Measurements from ENCODE around the gene CLDN2.
A peak's percentile ranks its signal among the peaks of the same experiment; 100 is the strongest.

Gene CLDN2

DNA sequence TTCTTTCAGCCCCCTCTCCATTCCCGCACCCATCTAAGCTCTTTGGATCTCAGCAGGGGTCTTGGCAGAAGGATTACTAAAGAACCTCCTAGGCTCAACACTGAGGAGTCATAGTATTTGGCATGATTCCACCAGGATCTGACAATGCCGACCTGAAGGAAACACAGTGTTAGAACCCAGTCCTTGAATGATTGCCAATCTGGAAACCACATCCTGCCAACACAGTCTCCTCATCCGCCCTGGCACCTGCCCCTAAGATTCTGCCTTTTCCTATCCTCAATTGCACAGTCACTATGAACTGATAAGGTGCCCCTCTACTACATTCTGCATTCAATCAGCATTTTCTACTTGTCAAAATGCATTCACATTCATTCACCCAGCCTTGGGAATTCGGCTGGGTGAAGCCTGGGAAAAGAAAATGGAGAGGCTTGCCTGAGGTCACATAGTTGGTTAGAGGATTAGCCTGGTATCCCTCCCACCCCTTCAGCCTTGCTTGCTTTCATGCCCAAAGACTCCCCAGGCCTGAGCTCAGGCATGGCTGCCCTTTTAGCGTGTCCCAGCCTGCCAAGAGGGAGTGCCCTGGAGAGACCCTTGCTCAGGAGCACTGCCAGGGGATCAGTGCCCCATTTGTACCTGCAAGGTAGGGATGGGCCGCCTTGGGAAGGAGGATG, 2.2 kb upstream of the CLDN2 start:
- TF ChIP-seq, protein P1, sequence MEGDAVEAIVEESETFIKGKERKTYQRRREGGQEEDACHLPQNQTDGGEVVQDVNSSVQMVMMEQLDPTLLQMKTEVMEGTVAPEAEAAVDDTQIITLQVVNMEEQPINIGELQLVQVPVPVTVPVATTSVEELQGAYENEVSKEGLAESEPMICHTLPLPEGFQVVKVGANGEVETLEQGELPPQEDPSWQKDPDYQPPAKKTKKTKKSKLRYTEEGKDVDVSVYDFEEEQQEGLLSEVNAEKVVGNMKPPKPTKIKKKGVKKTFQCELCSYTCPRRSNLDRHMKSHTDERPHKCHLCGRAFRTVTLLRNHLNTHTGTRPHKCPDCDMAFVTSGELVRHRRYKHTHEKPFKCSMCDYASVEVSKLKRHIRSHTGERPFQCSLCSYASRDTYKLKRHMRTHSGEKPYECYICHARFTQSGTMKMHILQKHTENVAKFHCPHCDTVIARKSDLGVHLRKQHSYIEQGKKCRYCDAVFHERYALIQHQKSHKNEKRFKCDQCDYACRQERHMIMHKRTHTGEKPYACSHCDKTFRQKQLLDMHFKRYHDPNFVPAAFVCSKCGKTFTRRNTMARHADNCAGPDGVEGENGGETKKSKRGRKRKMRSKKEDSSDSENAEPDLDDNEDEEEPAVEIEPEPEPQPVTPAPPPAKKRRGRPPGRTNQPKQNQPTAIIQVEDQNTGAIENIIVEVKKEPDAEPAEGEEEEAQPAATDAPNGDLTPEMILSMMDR (IDR thresholded peaks at IDR 0.05; ENCODE audit: low read depth, low read length), result no peak
- DNase-seq (ENCODE audit: low read depth, low spot score), result peak; percentile 79
- in situ Hi-C loops (cut with HindIII; ENCODE audit: low sequenced_read_pairs), result no loop called here
- H3K4me3 ChIP-seq (ENCODE audit: low read depth, low read length), result no peak overlapping the region

GRCh38 chrX:106921637-106922036, 1.4 kb downstream of the CLDN2 start:
- TF ChIP-seq, protein P1 (IDR thresholded peaks at IDR 0.05; ENCODE audit: low read depth, low read length), result no peak
- no peak for DNase-seq (ENCODE audit: low read depth, low spot score)
- in situ Hi-C loops (cut with HindIII; ENCODE audit: low sequenced_read_pairs), result no loop called here
- H3K4me3 ChIP-seq (ENCODE audit: low read depth, low read length), result no peak overlapping the region

GRCh38 chrX:106927023-106927422, 6.8 kb downstream of the CLDN2 start:
- DNase-seq (ENCODE audit: low read depth, low spot score), result no peak
- in situ Hi-C loops (cut with HindIII; ENCODE audit: low sequenced_read_pairs), result no loop called here
- no peak overlapping the region for H3K4me3 ChIP-seq (ENCODE audit: low read depth, low read length)
- TF ChIP-seq, protein P1 (IDR thresholded peaks at IDR 0.05; ENCODE audit: low read depth, low read length), result no peak

DNA sequence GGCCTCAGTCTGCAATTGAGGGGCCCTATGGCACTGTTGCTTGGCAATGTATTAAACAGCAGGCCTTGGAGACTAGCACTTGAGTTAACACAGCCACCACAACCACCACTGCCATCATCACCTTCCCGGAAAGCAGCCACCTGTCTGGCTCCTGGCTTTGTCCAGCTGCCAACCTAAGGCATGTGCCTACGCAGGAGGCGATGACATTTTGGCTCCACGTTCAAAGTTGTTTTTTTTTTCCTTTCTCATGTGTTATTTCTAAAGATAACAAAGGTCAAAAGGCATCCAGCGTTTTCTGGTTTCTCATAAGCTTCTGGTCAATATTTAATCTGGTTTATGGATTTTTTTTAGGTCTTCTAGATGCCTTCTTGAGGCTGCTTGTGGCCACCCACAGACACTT, 7.5 kb downstream of the CLDN2 start:
- TF ChIP-seq, protein P1 (IDR thresholded peaks at IDR 0.05; ENCODE audit: low read depth, low read length), result no peak
- in situ Hi-C loops (cut with HindIII; ENCODE audit: low sequenced_read_pairs), result no loop called here
- DNase-seq (ENCODE audit: low read depth, low spot score), result no peak
- no peak overlapping the region for H3K4me3 ChIP-seq (ENCODE audit: low read depth, low read length)

DNA sequence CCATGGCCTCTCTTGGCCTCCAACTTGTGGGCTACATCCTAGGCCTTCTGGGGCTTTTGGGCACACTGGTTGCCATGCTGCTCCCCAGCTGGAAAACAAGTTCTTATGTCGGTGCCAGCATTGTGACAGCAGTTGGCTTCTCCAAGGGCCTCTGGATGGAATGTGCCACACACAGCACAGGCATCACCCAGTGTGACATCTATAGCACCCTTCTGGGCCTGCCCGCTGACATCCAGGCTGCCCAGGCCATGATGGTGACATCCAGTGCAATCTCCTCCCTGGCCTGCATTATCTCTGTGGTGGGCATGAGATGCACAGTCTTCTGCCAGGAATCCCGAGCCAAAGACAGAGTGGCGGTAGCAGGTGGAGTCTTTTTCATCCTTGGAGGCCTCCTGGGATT, 8.0 kb downstream of the CLDN2 start:
- TF ChIP-seq, protein P1 (IDR thresholded peaks at IDR 0.05; ENCODE audit: low read depth, low read length), result no peak
- in situ Hi-C loops (cut with HindIII; ENCODE audit: low sequenced_read_pairs), result no loop called here
- H3K4me3 ChIP-seq (ENCODE audit: low read depth, low read length), result no peak overlapping the region
- no peak for DNase-seq (ENCODE audit: low read depth, low spot score)

DNA sequence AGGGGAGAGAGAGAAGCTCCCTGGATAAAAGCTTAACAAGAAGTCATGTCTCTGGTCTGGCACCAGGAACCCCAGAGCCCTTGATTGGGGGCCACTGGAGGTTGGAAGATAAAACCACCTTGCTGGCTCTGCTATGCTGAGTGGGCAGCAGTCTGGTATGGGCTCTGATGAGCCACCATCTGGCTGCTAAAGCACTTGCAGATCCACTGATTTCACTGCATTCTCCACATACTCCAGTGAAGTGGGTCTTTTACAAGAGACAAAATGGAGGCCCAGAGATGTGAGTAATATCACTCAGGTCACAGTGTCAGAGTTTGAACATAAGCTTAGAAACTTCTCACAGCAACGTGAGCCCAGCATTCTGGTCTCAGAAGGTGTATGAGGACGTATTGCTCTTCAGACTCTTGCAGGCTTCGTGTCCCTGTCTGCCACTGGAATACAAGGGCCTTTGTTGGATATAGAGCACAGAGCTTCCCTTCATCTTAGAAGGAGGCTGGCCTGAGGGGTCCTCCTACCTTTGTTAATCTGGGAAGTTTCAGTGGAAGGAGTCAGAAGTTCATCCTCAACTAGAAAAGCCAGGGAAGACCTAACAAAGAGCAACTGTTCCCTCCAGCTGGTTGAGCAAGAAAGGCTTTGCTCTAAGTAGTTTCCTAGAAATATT, 11.8 kb downstream of the CLDN2 start:
- TF ChIP-seq, protein P1 (IDR thresholded peaks at IDR 0.05; ENCODE audit: low read depth, low read length), result no peak
- H3K4me3 ChIP-seq (ENCODE audit: low read depth, low read length), result no peak overlapping the region
- in situ Hi-C loops (cut with HindIII; ENCODE audit: low sequenced_read_pairs), result no loop called here
- DNase-seq (ENCODE audit: low read depth, low spot score), result no peak

All from astrocyte of the spinal cord (primary cell).